Dedifferentiated amniotic fluid mesenchymal stem cell (primary cell): Measurements from ENCODE around the gene PDLIM3.
"Not testable (repeated sequence)": the region's sequence is repeated elsewhere in the genome, so short reads cannot be mapped to it uniquely, and the experiment has no call there.

Source experiments
- DNase-seq: peaks from one replicate; pipeline ENCODE4 v3.0.0-alpha.2; 2016; ENCODE audit errors: extremely low spot score

The PDLIM3 gene

GRCh38 chr4:185520119-185520518, 15.2 kb downstream of the PDLIM3 start:
- DNase-seq = no peak

- no peak for DNase-seq
These were observed 16.8 kb downstream of the PDLIM3 start for GRCh38 chr4:185518494-185518893.

GRCh38 chr4:185518069-185518468, 17.2 kb downstream of the PDLIM3 start:
- no peak for DNase-seq

GRCh38 chr4:185515248-185515647, 20.1 kb downstream of the PDLIM3 start:
- no peak for DNase-seq

GRCh38 chr4:185514182-185514697, 21.1 kb downstream of the PDLIM3 start:
- no peak for DNase-seq

GRCh38 chr4:185513489-185514181, 21.7 kb downstream of the PDLIM3 start:
- no peak for DNase-seq

- DNase-seq = peak; percentile 32
These were observed 22.8 kb downstream of the PDLIM3 start for GRCh38 chr4:185512516-185512915.

GRCh38 chr4:185511243-185511642, 24.1 kb downstream of the PDLIM3 start:
- DNase-seq = not testable (repeated sequence)

- DNase-seq = no peak
These were observed 24.5 kb downstream of the PDLIM3 start for GRCh38 chr4:185510806-185511205.

- no peak for DNase-seq
These were observed 27.1 kb downstream of the PDLIM3 start for GRCh38 chr4:185508181-185508580.

- no peak for DNase-seq
These were observed 28.9 kb downstream of the PDLIM3 start for GRCh38 chr4:185506422-185506821.

GRCh38 chr4:185504098-185505047, 30.9 kb downstream of the PDLIM3 start:
- DNase-seq = no peak

GRCh38 chr4:185502386-185502785, 32.9 kb downstream of the PDLIM3 start:
- DNase-seq = no peak

- DNase-seq = no peak
These were observed 34.7 kb downstream of the PDLIM3 start for GRCh38 chr4:185500576-185500975.

GRCh38 chr4:185500035-185500434, 35.3 kb downstream of the PDLIM3 start:
- no peak for DNase-seq

GRCh38 chr4:185488650-185489049, 46.7 kb downstream of the PDLIM3 start:
- no peak for DNase-seq

GRCh38 chr4:185481401-185481800, 53.9 kb downstream of the PDLIM3 start:
- no peak for DNase-seq

- DNase-seq = no peak
These were observed 55.1 kb downstream of the PDLIM3 start for GRCh38 chr4:185480016-185480732.

- no peak for DNase-seq
These were observed 55.8 kb downstream of the PDLIM3 start for GRCh38 chr4:185479507-185479971.

- DNase-seq = no peak
These were observed 62.1 kb downstream of the PDLIM3 start for GRCh38 chr4:185473247-185473646.

- no peak for DNase-seq
These were observed 63.2 kb downstream of the PDLIM3 start for GRCh38 chr4:185472103-185472542.
